PC-9 (cell line): Measurements from ENCODE around the gene MAP4K5. TPM values are rescaled to one million over a fixed set of nuclear protein-coding genes. Genes with fewer than 3 reads are reported as not detected.
"Not testable (repeated sequence)": the region's sequence is repeated elsewhere in the genome, so short reads cannot be mapped to it uniquely, and the experiment has no call there.

Experiments used
- BruUV-seq: library from RNA; stranded (reverse); fragments of 400-500 nt; replicated peaks from 2 replicates; lab custom pipeline; 2021; lab: Mats Ljungman, UMichigan
- CTCF ChIA-PET: fragments of 300-600 bp; sonication (Branson Sonifier 250); formaldehyde crosslinking; loops from one replicate; lab custom pipeline; 2022; ENCODE audit warnings: antibody characterized with exemption; lab: Charles Lee
- POLR2A ChIA-PET: fragments of 300-600 bp; sonication (Branson Sonifier 250); formaldehyde crosslinking; loops from one replicate; lab custom pipeline; 2022; ENCODE audit warnings: antibody characterized with exemption; ENCODE audit not compliant: unreplicated experiment; lab: Charles Lee
- DNase-seq, 2 experiments: peaks; one replicate each; pipeline versions ENCODE4 v3.0.0 to v3.0.0-alpha.2; 2015 to 2022; ENCODE audit warnings: mixed read lengths in 1 of 2
- H2AFZ ChIP-seq: fragments of 200-600 bp; sonication (generic); 2 replicates; pipeline ENCODE4 v1.8.1; 2017; ENCODE audit warnings: antibody characterized with exemption
- H3F3A ChIP-seq: fragments of 200-600 bp; sonication (generic); 2 replicates; pipeline ENCODE4 v1.8.1; 2017; ENCODE audit warnings: antibody characterized with exemption, mild to moderate bottlenecking, low read depth; ENCODE audit not compliant: insufficient read depth
- H3K27ac ChIP-seq: fragments of 200-600 bp; sonication (generic); 2 replicates; pipeline ENCODE4 v1.6.1; 2016; ENCODE audit warnings: mixed run types
- H3K27me3 ChIP-seq: fragments of 200-600 bp; sonication (generic); 2 replicates; pipeline ENCODE4 v1.6.1; 2016; ENCODE audit warnings: low read depth, mixed run types; ENCODE audit not compliant: insufficient read depth
- H3K36me3 ChIP-seq: fragments of 200-600 bp; sonication (generic); 2 replicates; pipeline ENCODE4 v1.6.1; 2016; ENCODE audit warnings: low read depth, mixed run types
- H3K4me1 ChIP-seq: fragments of 200-600 bp; sonication (generic); replicated peaks from 2 replicates; pipeline ENCODE4 v1.6.1; 2016; ENCODE audit warnings: mixed run types; ENCODE audit not compliant: insufficient read depth
- H3K4me2 ChIP-seq: fragments of 200-600 bp; sonication (generic); 2 replicates; pipeline ENCODE4 v1.6.1; 2017; ENCODE audit warnings: mixed run types
- H3K4me3 ChIP-seq: fragments of 200-600 bp; sonication (generic); 2 replicates; pipeline ENCODE4 v1.6.1; 2016; ENCODE audit warnings: mixed run types
- H3K79me2 ChIP-seq: fragments of 200-600 bp; sonication (generic); 2 replicates; pipeline ENCODE4 v1.6.1; 2017; ENCODE audit warnings: low read depth, mixed run types
- H3K9me2 ChIP-seq: fragments of 200-600 bp; sonication (generic); 2 replicates; pipeline ENCODE4 v1.8.1; 2017; ENCODE audit warnings: mild to moderate bottlenecking; ENCODE audit not compliant: insufficient read depth
- H3K9me3 ChIP-seq: fragments of 200-600 bp; sonication (generic); 2 replicates; pipeline ENCODE4 v1.8.1; 2016; ENCODE audit warnings: low read depth; ENCODE audit not compliant: insufficient read depth
- H4K20me1 ChIP-seq: fragments of 200-600 bp; sonication (generic); 2 replicates; pipeline ENCODE4 v1.8.1; 2017; ENCODE audit not compliant: insufficient read depth
- CTCF ChIP-seq: fragments of 200-600 bp; sonication (generic); conservative IDR thresholded peaks from 2 replicates; pipeline ENCODE4 v1.6.1; 2017; ENCODE audit warnings: mixed run types, antibody characterized with exemption, mild to moderate bottlenecking, moderate library complexity
- EZH2 ChIP-seq: fragments of 200-600 bp; sonication (generic); IDR thresholded peaks from 2 replicates; pipeline ENCODE4 v1.8.0; 2017; ENCODE audit warnings: antibody characterized with exemption, low read depth
- intact Hi-C: fragments of 100-400 bp; cut with micrococcal nuclease; formaldehyde crosslinking; loops from one replicate; pipeline ENCODE4 v1.10.0; 2022; ENCODE audit not compliant: unreplicated experiment
- total RNA-seq: library from RNA; stranded (reverse); gene quantifications from 2 replicates; pipeline ENCODE4 v1.2.3, GENCODE V29; 2021

The MAP4K5 gene
- total RNA-seq, 1 experiment from 2014 or later: 51.8 TPM

GRCh38 chr14:50539051-50539450 is 6.7 kb upstream of the MAP4K5 start:
- no TSS peak for BruUV-seq
- TF ChIP-seq EZH2 (no peak), CTCF (no peak)
- POLR2A ChIA-PET: no interaction called here
- Histone ChIP-seq H3K4me3 (no peak overlapping the region), H3K79me2 (no peaks in the 10 kb centered on the region), H3K27me3 (no peaks in the 10 kb centered on the region), H3K4me1 (peaks cover 4% of the 10 kb centered on the region), H3K27ac (no peak overlapping the region), H3K36me3 (no peaks in the 10 kb centered on the region), H2AFZ (no peak overlapping the region), H3K9me3 (no peaks in the 10 kb centered on the region; the same call in 1 of the 2 replicates), H3F3A (peaks cover 2% of the 10 kb centered on the region; the same call in 1 of the 2 replicates), H3K4me2 (no peak overlapping the region), H4K20me1 (no peaks in the 10 kb centered on the region), H3K9me2 (no peaks in the 10 kb centered on the region)
- intact Hi-C loops: no loop called here
- CTCF ChIA-PET: no interaction called here
- no peak for DNase-seq

- intact Hi-C loops, DNase-seq, H3K9me2 ChIP-seq, CTCF ChIA-PET, POLR2A ChIA-PET, H2AFZ ChIP-seq, H3K27me3 ChIP-seq, H3K79me2 ChIP-seq, H3K36me3 ChIP-seq, H3K27ac ChIP-seq, H3K9me3 ChIP-seq, H3K4me3 ChIP-seq, BruUV-seq, H3K4me2 ChIP-seq, H4K20me1 ChIP-seq: not testable (repeated sequence)
- peaks cover 12% of the 10 kb centered on the region for H3F3A ChIP-seq
- H3K4me1 ChIP-seq: peaks cover 14% of the 10 kb centered on the region
These were observed 5.7 kb upstream of the MAP4K5 start for GRCh38 chr14:50538034-50538433.

- Histone ChIP-seq H3K4me2 (no peak overlapping the region), H3F3A (peaks cover 23% of the 10 kb centered on the region), H3K79me2 (peaks cover 22% of the 10 kb centered on the region), H3K27me3 (no peaks in the 10 kb centered on the region), H2AFZ (no peak overlapping the region), H3K9me3 (no peaks in the 10 kb centered on the region), H4K20me1 (no peaks in the 10 kb centered on the region), H3K9me2 (no peaks in the 10 kb centered on the region), H3K4me3 (no peak overlapping the region), H3K36me3 (no peaks in the 10 kb centered on the region), H3K4me1 (peaks cover 26% of the 10 kb centered on the region), H3K27ac (no peak overlapping the region)
- ChIA-PET POLR2A (no interaction called here), CTCF (no interaction called here)
- DNase-seq: no peak
- BruUV-seq: no TSS peak
- TF ChIP-seq EZH2: no peak
- TF ChIP-seq CTCF: no peak
- intact Hi-C loops: loop anchor here (5.0 kb wide), 3 partner anchors 88 to 533 kb away; partner anchors contain the start of gene VCPKMT
These were observed 2.6 kb upstream of the MAP4K5 start for GRCh38 chr14:50534997-50535396.

GRCh38 chr14:50534416-50534815 is 2.0 kb upstream of the MAP4K5 start:
- H3K36me3 ChIP-seq: no peaks in the 10 kb centered on the region
- TF ChIP-seq CTCF: no peak
- TF ChIP-seq EZH2: no peak
- H4K20me1 ChIP-seq: no peaks in the 10 kb centered on the region
- intact Hi-C loops: loop anchor here (5.0 kb wide), 3 partner anchors 87 to 532 kb away; partner anchors contain the start of gene VCPKMT
- POLR2A ChIA-PET: no interaction called here
- H3F3A ChIP-seq: peaks cover 23% of the 10 kb centered on the region
- peaks cover 32% of the 10 kb centered on the region for H3K4me1 ChIP-seq
- peak overlapping the region; percentile 91; the same call in 1 of the 2 replicates for H3K4me2 ChIP-seq
- H3K27ac ChIP-seq: no peak overlapping the region
- no peak for DNase-seq
- no peaks in the 10 kb centered on the region for H3K9me3 ChIP-seq
- BruUV-seq: no TSS peak
- H3K4me3 ChIP-seq: no peak overlapping the region
- H3K9me2 ChIP-seq: no peaks in the 10 kb centered on the region
- no peak overlapping the region for H2AFZ ChIP-seq
- H3K79me2 ChIP-seq: peaks cover 28% of the 10 kb centered on the region
- no peaks in the 10 kb centered on the region for H3K27me3 ChIP-seq
- CTCF ChIA-PET: no interaction called here
